DMS 273 treated with DMSO at 0.1 percent for 48 hours (cell line): ENCODE measurements around the gene SLC4A1AP.

Experiments used
- DNase-seq: peaks from one replicate; lab custom pipeline; 2025; lab: John Stamatoyannopoulos, UW

SLC4A1AP gene

GRCh38 chr2:27742571-27742970 is 78.9 kb downstream of the SLC4A1AP start:
- DNase-seq: no peak
